SK-MEL-5 (cell line): ENCODE data around the gene EIF3CL. TPM values are rescaled to one million over a fixed set of nuclear protein-coding genes. Genes with fewer than 3 reads are reported as not detected.
"Not testable (repeated sequence)": the region's sequence is repeated elsewhere in the genome, so short reads cannot be mapped to it uniquely, and the experiment has no call there.

Experiments used
- DNase-seq: peaks from one replicate; pipeline ENCODE4 v3.0.0-alpha.2; 2016; ENCODE audit warnings: low read depth, low spot score
- in situ Hi-C: cut with HindIII; loops from 2 replicates; pipeline ENCODE4 v1.10.0; 2016; ENCODE audit warnings: low sequenced_read_pairs, high pct_unique_total_duplicates, low pct_unique_long_range_greater_than_20kb
- polyA plus RNA-seq, 2 experiments: library from polyadenylated mRNA; depleted of rRNA; stranded (reverse); fragments of >200 nt; gene quantifications; 2 replicates each; pipeline ENCODE4 v1.2.3, GENCODE V29; 2015
- total RNA-seq: library from RNA; depleted of rRNA; stranded (reverse); fragments of >200 nt; shearing (Covaris generic); gene quantifications from 2 replicates; pipeline ENCODE4 v1.2.3, GENCODE V29; 2014; rRNA removed

The EIF3CL gene, protein sequence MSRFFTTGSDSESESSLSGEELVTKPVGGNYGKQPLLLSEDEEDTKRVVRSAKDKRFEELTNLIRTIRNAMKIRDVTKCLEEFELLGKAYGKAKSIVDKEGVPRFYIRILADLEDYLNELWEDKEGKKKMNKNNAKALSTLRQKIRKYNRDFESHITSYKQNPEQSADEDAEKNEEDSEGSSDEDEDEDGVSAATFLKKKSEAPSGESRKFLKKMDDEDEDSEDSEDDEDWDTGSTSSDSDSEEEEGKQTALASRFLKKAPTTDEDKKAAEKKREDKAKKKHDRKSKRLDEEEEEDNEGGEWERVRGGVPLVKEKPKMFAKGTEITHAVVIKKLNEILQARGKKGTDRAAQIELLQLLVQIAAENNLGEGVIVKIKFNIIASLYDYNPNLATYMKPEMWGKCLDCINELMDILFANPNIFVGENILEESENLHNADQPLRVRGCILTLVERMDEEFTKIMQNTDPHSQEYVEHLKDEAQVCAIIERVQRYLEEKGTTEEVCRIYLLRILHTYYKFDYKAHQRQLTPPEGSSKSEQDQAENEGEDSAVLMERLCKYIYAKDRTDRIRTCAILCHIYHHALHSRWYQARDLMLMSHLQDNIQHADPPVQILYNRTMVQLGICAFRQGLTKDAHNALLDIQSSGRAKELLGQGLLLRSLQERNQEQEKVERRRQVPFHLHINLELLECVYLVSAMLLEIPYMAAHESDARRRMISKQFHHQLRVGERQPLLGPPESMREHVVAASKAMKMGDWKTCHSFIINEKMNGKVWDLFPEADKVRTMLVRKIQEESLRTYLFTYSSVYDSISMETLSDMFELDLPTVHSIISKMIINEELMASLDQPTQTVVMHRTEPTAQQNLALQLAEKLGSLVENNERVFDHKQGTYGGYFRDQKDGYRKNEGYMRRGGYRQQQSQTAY
- total RNA-seq = 30.1 and 47.9 TPM in 2 replicates
- 105 and 156 TPM in 2 replicates for polyA plus RNA-seq (2015; cell fraction: cytosol; rRNA removed)
- polyA plus RNA-seq (2015; cell fraction: nucleus; rRNA removed) = 31.8 and 44.3 TPM in 2 replicates

DNA sequence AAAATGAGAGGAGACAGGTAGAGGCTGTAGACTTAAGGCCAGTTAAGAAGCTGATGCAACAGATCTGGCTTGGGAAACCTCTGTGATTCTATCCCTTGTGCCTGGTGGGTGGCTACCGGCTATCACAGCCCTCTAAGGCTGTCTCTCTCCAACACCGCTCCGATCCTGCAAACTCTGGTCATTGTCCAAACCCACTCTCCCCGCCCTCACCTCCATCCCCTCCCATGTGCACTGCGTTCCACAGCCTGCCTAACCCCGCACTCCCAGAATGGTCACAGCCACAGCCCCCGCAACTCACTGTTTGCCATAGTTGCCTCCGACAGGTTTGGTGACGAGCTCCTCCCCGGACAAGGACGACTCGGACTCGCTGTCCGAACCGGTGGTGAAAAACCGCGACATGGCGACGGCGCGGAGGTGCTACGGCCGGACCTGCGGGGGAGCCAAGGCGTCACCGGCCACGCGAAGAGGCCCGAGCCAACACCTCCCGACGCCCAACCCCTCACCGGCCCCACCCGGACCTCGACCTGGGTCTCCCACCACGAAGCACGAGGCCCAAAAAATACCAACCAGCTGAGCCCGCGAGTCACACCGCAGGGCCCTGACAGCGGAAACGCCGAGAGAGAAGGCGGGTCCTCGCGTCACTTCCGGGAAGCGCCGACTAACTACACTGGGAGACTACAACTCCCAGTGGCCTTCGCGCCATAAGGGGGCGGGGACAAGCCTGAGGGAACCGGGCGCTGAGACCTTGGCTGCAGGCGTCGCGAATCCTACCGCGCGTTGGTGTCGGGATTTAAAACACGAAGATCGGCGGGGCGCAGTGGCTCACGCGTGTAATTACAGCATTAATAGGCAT lies at the start of gene EIF3CL:
Gene EIF3CL, minus strand, starts transcription at position 622 of the 853 bp plus-strand sequence. Its CDS starts 223 bp downstream, at position 399.
- DNase-seq, in situ Hi-C loops: not testable (repeated sequence)

DNA sequence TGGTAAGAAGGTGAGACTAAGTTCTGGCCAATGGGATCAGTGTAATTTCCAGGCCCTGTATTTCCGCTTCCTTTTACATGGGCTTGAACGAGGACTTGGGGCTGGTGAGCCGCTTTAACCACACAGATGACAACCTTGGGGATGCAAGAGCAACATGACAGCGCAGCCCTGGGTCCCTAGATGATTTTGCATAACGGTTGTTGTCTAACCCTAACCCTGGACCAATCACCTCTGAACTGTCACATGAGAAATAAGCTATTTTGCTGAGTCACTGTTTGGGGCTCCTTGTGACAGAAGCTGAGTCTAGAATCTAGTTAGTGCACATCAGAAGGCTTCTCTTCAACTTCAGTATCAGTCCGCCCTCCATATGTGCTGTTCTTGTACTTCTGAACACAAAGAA lies 43.4 kb upstream of the EIF3CL start:
- DNase-seq, in situ Hi-C loops: not testable (repeated sequence)

DNA sequence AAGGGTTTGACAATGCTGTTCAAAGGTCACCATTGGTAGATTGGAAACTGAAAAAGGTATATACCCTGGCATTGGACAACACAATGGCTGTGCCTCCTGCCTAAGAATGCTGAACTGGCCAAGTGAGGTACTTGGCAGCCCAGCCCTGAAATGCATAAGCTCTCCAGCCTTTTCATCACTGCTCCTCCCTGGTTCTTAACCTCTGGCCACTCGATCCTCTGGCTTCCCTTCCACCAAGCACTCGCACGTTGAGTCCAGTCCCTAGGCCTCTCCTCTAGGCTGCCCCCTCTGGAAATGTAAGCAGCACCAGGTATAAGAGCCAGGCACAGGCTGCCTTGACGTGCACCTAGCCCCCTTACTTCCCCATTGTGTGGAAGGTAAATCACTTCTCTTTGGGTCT lies 42.7 kb upstream of the EIF3CL start:
- in situ Hi-C loops, DNase-seq: not testable (repeated sequence)

DNA sequence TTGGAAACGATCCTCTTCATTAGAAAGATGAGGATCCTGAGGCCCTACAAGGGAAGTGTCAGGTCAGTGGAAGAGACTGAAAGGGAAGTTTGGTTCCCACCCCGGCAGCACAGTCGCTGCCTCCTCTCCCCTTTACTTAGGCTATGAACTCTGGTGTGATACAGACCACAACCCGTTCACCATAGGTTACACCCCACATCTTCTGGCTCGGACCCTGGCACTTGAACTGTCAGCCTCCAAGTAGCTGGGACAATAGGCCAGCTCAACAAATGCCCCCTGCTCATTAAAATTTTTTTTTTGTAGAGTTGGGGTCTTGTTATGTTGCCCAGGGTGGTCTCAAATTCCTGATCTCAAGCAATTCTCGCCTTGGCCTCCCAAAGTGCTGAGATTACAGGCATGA lies 40.3 kb upstream of the EIF3CL start:
- DNase-seq, in situ Hi-C loops: not testable (repeated sequence)

DNA sequence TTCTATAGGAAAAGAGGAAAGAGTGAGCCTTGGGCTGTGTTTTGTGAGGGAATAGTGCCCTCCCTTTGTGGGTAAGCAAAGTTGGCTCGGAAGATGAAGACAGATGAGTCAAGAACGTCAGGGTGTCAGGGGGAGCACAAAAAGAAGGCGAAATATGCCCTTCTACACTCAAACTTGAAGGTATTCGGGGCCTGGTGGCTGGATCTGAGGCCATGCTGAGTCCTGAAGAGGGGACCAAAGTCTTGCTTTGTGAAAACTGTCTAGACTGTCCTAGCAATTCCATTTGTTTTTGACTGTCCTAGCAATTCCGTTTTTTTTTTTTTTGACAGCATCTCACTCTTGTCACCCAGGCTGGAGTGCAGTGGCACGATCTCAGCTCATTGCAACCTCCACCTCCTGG lies 35.3 kb upstream of the EIF3CL start:
- in situ Hi-C loops, DNase-seq: not testable (repeated sequence)

DNA sequence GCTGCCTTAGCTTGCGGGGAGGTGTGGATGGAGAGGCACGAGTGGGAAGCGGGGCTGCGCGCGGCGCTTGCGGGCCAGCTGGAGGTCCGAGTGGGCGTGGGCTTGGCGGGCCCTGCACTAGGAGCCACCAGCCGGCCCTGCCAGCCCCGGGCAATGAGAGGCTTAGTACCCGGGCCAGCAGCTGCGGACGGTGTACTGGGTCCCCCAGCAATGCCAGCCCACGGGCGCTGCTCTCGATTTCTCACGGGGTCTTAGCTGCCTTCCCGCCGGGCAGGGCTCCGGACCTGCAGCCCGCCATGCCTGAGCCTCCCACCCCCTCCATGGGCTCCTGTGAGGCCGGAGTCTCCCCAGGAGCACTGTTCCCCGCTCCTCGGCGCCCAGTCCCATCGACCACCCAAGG lies 31.7 kb upstream of the EIF3CL start:
- in situ Hi-C loops, DNase-seq: not testable (repeated sequence)

DNA sequence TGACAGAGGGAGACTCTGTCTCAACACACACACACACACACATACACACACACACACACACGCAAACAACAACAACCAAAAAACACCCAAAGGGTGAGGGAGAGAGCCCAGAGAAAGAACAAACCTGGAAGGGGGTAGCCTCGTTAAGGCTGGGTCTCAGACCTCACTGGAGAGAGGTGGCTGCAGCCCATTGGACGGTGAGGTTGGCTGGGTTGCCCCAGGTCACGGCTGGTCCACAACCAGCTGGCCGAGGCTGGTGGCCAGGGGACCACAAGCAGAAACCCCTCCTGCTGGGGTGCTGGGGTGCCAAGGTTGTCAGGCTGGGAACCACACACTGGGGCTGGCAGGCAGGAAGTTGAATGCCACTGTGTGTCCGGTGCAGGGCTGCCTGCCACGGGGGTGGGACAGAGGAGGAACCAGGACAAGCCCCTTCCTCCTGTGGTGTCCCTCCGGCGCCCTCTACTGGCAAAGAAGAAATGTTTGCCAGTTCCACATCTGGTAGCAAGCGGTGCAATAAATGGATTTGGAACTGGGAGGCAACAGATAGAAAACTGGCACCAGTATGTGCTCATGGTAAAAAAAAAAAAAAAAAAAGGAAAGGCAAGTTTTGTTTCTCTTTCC lies 22.5 kb upstream of the EIF3CL start:
- in situ Hi-C loops, DNase-seq: not testable (repeated sequence)

DNA sequence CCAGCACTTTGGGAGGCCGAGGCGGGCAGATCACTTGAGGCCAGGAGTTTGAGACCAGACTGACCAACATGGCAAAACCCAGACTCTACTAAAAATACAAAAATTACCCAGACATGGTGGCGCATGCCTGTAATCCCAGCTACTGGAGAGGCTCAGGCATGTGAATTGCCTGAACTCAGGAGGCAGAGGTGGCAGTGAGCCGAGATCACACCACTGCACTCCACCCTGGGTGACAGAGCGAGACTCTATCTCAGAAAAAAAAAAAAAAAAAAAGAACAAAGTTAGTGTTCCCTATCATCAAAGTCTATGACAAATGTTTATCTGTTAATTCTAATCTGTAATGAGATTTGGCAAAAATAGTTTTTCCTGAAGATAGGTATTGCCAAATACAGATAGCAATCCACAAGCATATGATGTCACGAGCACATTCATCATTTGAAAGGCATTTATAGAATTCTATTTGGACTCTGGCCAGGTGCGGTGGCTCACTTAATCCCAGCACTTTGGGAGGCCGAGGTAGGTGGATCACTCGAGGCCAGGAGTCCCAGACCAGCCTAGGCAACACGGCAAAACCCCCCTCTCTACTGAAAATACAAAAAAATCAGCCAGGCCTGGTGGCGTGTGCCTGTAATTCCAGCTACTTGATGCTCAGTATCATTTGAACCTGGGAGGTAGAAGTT lies 17.6 kb upstream of the EIF3CL start:
- in situ Hi-C loops, DNase-seq: not testable (repeated sequence)

DNA sequence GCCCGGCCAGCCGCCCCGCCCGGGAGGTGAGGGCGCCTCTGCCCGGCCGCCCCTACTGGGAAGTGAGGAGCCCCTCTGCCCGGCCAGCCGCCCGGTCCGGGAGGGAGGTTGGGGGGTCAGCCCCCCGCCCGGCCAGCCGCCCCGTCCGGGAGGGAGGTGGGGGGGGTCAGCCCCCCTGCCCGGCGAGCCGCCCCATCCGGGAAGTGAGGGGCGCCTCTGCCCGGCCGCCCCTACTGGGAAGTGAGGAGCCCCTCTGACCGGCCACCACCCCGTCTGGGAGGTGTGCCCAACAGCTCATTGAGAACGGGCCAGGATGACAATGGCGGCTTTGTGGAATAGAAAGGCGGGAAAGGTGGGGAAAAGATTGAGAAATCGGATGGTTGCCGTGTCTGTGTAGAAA lies 13.4 kb upstream of the EIF3CL start:
- in situ Hi-C loops = not testable (repeated sequence)

DNA sequence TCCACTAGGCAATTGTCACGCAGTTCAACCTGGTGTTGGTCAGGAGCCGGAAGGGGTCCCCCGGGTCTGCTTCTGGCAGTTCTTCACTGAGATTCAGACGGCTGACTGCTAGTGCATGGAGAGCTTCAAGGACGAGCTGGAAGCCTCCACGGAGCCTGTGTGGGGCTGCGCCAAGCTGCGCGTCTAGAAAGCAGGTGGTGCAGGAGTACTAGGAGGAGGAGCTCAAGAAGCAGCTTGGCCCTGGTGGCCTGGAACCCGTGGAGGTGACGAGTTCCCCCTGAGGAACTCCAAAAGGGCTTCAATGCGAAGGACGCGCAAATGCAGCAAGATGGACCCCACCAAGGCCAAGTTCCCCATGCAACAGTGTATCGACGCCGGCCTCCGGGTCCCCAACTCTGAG lies 10.9 kb upstream of the EIF3CL start:
- peak; percentile 0 for DNase-seq
- in situ Hi-C loops = not testable (repeated sequence)

More for the DNA sequence above, 13.4 kb upstream of the EIF3CL start:
- DNase-seq = not testable (repeated sequence)

DNA sequence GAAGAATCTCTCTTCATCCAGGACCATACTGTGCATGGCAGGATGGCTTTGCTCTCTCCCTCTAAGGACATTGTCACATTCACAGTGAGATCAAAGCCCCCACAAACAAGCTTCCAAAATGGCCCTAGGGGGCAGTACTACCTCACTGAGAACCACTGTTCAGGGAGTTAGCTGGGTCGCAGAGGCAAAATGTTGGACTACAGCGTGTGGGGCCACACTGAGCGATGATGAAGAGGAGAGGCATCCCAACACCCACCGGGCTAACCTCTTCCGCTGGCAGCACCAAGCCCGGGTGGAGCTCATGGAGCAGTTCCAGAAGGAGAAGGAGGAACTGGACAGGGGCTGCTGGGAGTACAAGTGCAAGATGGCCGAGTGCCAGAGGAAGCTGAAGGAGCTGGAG lies 9.9 kb upstream of the EIF3CL start:
- in situ Hi-C loops, DNase-seq: not testable (repeated sequence)

DNA sequence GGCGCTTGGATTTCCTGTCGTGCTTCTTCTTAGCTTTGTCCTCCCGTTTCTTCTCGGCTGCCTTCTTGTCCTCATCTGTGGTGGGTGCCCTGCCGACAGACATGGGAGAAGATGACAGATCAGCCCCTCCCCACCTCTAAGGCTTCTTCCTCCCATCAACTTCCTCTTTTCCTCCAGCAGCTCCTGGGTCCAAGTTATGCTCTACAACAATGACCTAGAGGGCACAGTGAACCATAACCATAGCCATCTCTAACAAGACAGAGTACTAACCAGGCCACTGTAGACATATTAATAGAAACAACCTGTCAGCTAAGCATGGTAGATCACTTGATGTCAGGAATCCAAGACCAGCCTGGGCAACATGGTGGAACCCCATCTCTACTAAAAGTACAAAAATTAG lies 11.6 kb downstream of the EIF3CL start:
- in situ Hi-C loops, DNase-seq: not testable (repeated sequence)

DNA sequence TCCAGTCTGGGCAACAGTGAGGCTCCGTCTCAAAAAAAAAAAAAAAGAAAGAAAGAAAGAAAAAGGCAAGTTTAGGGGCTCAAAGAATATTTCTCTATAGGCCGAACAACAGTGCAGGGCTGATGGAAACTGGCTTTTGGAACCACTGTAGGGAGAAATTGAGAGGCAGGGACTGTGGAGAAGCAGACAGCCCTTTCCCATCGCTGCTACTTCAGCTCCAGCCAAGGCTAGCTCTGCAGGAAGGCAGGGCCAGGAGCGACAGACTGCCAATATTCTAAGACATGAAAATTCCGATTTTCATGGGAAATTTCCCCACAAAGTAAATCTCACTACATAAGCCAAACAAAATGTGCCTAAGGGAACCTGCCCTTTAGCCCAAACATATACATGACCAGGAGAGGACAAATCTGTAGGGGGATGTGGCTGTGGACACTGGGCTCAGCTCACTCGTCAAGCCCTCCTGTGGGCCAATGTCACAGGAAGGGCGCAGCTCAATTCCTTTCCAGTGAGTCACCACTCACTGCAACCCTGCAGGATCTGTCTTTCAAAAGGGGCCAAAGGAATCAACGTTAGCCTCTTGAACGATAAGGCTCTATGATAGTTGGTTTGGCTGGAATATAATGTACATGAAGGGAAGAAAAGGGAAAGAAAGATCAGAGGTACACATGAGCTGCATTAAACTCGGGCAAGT lies 21.3 kb downstream of the EIF3CL start:
- DNase-seq, in situ Hi-C loops: not testable (repeated sequence)

DNA sequence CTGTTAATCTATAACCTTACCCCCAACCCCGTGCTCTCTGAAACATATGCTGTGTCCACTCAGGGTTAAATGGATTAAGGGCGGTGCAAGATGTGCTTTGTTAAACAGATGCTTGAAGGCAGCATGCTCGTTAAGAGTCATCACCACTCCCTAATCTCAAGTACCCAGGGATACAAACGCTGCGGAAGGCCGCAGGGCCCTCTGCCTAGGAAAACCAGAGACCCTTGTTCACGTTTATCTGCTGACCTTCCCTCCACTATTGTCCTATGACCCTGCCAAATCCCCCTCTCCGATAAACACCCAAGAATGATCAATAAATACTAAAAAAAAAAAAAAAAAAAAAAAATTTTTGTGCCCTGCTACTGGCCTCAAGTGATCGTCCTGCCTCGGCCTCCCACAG lies 25.8 kb downstream of the EIF3CL start:
- DNase-seq, in situ Hi-C loops: not testable (repeated sequence)

DNA sequence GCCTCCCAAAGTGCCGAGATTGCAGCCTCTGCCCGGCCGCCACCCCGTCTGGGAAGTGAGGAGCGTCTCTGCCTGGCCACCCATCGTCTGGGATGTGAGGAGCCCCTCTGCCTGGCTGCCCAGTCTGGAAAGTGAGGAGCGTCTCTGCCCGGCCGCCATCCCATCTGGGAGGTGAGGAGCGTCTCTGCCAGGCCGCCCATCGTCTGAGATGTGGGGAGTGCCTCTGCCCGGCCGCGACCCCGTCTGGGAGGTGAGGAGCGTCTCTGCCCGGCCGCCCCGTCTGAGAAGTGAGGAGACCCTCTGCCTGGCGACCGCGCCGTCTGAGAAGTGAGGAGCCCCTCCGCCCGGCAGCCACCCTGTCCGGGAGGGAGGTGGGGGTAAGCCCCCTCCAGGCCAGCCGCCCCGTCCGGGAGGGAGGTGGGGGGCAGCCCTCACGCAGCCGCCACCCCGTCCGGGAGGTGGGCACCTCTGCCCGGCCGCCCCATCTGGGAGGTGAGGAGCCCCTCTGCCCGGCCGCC lies 26.5 kb downstream of the EIF3CL start:
- DNase-seq, in situ Hi-C loops: not testable (repeated sequence)
